HepG2 (cell line): ENCODE results near the gene TCERG1. TPM values are rescaled to one million over a fixed set of nuclear protein-coding genes. Genes with fewer than 3 reads are reported as not detected.

Source experiments
- ARNTL ChIP-seq: sonication (generic); formaldehyde crosslinking; IDR thresholded peaks from 2 replicates; pipeline ENCODE4 v1.4.0; 2020; ENCODE audit warnings: mild to moderate bottlenecking, missing genetic modification reagents
- HNRNPLL ChIP-seq: fragments of 200-400 bp; formaldehyde crosslinking; IDR thresholded peaks from 2 replicates; pipeline ENCODE4 v1.6.1; 2017; ENCODE audit warnings: mild to moderate bottlenecking, low read depth, low read length; ENCODE audit not compliant: poor library complexity, severe bottlenecking
- NFIC ChIP-seq: IDR thresholded peaks from 2 replicates; pipeline ENCODE4 v1.6.1; 2012; ENCODE audit warnings: mild to moderate bottlenecking, low read length, inconsistent platforms
- SNAPC2 ChIP-seq: sonication (generic); formaldehyde crosslinking; IDR thresholded peaks from 2 replicates; pipeline ENCODE4 v1.8.1; 2022; ENCODE audit warnings: mild to moderate bottlenecking, missing genetic modification reagents
- SP1 ChIP-seq, 2 experiments: fragments of 450-650 bp in 1 of 2; sonication (generic) in 1 of 2; formaldehyde crosslinking in 1 of 2; IDR thresholded peaks; 2 replicates each; pipeline versions ENCODE4 v1.4.0 to v1.6.1; 2016 to 2020; ENCODE audit warnings: missing genetic modification reagents in 1 of 2
- SRSF1 ChIP-seq: fragments of 200-400 bp; formaldehyde crosslinking; optimal IDR thresholded peaks from 2 replicates; pipeline ENCODE3; 2017; ENCODE audit warnings: mild to moderate bottlenecking, low read depth, low read length, moderate library complexity
- ZFP36L1 ChIP-seq: sonication (generic); formaldehyde crosslinking; IDR thresholded peaks from 2 replicates; pipeline ENCODE4 v1.8.0; 2022; ENCODE audit warnings: mild to moderate bottlenecking, missing genetic modification reagents, moderate library complexity
- polyA plus RNA-seq, 8 experiments: library from polyadenylated mRNA; depleted of rRNA in 3 of 8; stranded (reverse) in 7 of 8; unstranded in 1 of 8; fragments of >200 nt; fragmentation: Illumina TruSeq in 4 of 8; extraction: Trizol in 4 of 8; gene quantifications; 2 replicates each; pipeline versions ENCODE4 v1.2.1 to v1.2.3, GENCODE V29; 2011 to 2016; ENCODE audit warnings: low read depth in 4 of 8, missing spikeins in 1 of 8, mixed read lengths in 1 of 8; ENCODE audit not compliant: insufficient read depth in 1 of 8
- total RNA-seq, 5 experiments: library from RNA; depleted of rRNA; stranded (reverse); fragments of >200 nt; fragmentation: Illumina TruSeq; extraction: Trizol; gene quantifications; 2 replicates each; pipeline ENCODE4 v1.2.3, GENCODE V29; 2016; ENCODE audit warnings: low read depth in 1 of 5
- TF ChIP-seq, protein P1 (sequence below), 2 experiments: sonication (generic) in 1 of 2; formaldehyde crosslinking in 1 of 2; IDR thresholded peaks; 2 replicates each; pipeline versions ENCODE4 v1.4.0 to v1.6.1; 2018 to 2020; ENCODE audit warnings: missing genetic modification reagents in 2 of 2, borderline replicate concordance in 1 of 2, low read depth in 1 of 2, mild to moderate bottlenecking in 1 of 2, missing biosample characterization in 1 of 2
- TF ChIP-seq, protein P2 (sequence below): sonication (generic); formaldehyde crosslinking; IDR thresholded peaks from 2 replicates; pipeline ENCODE4 v1.8.1; 2023; ENCODE audit warnings: missing genetic modification reagents, inconsistent platforms, borderline replicate concordance
- TF ChIP-seq, protein P3 (sequence below): sonication (generic); formaldehyde crosslinking; IDR thresholded peaks from 2 replicates; pipeline ENCODE4 v1.9.0; 2022; ENCODE audit warnings: missing genetic modification reagents, mild to moderate bottlenecking, borderline replicate concordance

TCERG1 gene
- total and polyA plus RNA-seq, 2 of the 13 experiments (the other 11 are each of a cell fraction or from before 2014, with no cell fraction given), result 71.7 to 86.6 TPM

DNA sequence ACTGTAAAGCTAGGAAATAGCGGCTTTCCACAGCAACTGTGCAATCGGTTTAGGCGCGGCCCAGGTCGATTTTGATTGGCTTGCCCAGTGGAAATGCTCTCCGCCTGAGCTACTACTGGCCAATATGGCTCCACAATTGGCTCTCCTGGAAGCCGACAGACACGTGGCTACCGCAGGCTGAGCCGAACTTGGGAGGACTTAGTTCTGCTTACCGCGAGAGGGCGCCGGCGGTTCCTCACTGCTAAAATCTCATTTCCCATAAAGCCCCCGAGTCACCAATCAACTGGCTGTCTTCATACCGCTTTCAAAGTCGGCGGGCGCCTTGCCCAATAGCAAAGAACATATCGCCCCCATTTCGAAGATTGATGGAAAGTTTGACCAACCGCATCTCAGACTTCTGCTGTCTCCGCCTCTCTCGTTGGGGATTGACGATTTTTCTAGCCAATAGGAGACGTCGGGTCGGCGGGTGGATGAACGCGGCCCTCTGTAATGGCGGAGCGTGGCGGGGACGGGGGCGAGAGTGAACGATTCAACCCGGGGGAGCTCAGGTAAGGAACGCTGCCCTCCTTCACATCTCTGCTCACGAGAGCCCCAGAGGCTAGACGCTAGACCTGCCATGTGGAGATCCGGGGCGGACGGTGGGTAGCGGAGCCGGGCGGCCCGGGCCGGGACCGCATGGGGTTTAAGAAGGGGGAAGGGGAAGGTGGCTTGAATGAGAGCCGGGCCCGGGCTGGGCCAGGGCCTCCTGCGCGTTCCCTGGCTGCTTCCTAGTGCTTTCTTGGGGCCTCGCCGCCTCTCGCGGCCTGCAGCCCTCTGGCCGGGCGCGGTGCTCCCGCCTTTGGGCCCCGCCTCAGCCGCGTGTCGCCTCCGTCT lies at the start of gene TCERG1 (continued):
- TF ChIP-seq HNRNPLL (peak; percentile 38), SP1 (IDR thresholded peaks at IDR 0.05) (no peak), SP1 (CRISPR knock-in tag; IDR thresholded peaks at IDR 0.05) (peak; percentile 58), NFIC (0 out of 2 replicates have a peak, but pooled peaks have one; percentile 23), SRSF1 (peak; percentile 40), ZFP36L1 (CRISPR knock-in tag) (peak; percentile 75; the same call in 1 of the 2 replicates), ARNTL (CRISPR knock-in tag) (peak; percentile 96), SNAPC2 (CRISPR knock-in tag) (peak; percentile 90; the same call in 1 of the 2 replicates)
- TF ChIP-seq, protein P1, sequence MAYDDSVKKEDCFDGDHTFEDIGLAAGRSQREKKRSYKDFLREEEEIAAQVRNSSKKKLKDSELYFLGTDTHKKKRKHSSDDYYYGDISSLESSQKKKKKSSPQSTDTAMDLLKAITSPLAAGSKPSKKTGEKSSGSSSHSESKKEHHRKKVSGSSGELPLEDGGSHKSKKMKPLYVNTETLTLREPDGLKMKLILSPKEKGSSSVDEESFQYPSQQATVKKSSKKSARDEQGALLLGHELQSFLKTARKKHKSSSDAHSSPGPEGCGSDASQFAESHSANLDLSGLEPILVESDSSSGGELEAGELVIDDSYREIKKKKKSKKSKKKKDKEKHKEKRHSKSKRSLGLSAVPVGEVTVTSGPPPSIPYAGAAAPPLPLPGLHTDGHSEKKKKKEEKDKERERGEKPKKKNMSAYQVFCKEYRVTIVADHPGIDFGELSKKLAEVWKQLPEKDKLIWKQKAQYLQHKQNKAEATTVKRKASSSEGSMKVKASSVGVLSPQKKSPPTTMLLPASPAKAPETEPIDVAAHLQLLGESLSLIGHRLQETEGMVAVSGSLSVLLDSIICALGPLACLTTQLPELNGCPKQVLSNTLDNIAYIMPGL (CRISPR knock-in tag; IDR thresholded peaks at IDR 0.05; ENCODE audit: borderline replicate concordance in 1 of 2, low read depth in 1 of 2), result peak; percentile 45 to 55; a peak in 2 of 4 replicates
- TF ChIP-seq, protein P2, sequence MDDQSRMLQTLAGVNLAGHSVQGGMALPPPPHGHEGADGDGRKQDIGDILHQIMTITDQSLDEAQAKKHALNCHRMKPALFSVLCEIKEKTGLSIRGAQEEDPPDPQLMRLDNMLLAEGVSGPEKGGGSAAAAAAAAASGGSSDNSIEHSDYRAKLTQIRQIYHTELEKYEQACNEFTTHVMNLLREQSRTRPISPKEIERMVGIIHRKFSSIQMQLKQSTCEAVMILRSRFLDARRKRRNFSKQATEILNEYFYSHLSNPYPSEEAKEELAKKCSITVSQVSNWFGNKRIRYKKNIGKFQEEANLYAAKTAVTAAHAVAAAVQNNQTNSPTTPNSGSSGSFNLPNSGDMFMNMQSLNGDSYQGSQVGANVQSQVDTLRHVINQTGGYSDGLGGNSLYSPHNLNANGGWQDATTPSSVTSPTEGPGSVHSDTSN (CRISPR knock-in tag), result peak; percentile 55; the same call in 1 of the 2 replicates
- TF ChIP-seq, protein P3, sequence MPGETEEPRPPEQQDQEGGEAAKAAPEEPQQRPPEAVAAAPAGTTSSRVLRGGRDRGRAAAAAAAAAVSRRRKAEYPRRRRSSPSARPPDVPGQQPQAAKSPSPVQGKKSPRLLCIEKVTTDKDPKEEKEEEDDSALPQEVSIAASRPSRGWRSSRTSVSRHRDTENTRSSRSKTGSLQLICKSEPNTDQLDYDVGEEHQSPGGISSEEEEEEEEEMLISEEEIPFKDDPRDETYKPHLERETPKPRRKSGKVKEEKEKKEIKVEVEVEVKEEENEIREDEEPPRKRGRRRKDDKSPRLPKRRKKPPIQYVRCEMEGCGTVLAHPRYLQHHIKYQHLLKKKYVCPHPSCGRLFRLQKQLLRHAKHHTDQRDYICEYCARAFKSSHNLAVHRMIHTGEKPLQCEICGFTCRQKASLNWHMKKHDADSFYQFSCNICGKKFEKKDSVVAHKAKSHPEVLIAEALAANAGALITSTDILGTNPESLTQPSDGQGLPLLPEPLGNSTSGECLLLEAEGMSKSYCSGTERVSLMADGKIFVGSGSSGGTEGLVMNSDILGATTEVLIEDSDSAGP (CRISPR knock-in tag), result peak; percentile 84; the same call in 1 of the 2 replicates
- TF ChIP-seq, all 625 proteins: peak for 281
